Vagina (tissue), 2 donors: ENCODE measurements around the gene ATP2C2. TPM values are rescaled to one million over a fixed set of nuclear protein-coding genes. Genes with fewer than 3 reads are reported as not detected.

Experiments
- DNase-seq, 2 donors: peaks; one replicate each; pipeline ENCODE4 v3.0.0-alpha.2; 2017; ENCODE audit errors: extremely low spot score in 2 of 2
- H3K27ac ChIP-seq: fragments of 200-600 bp; sonication (generic); one replicate; pipeline ENCODE4 v1.5.1; 2019
- H3K27me3 ChIP-seq: fragments of 200-600 bp; sonication (generic); one replicate; pipeline ENCODE4 v1.5.1; 2019
- H3K36me3 ChIP-seq, 2 donors: fragments of 200-600 bp; sonication (generic); one replicate each; pipeline ENCODE4 v1.5.1; 2017 to 2019
- H3K4me1 ChIP-seq: fragments of 200-600 bp; sonication (generic); one replicate; pipeline ENCODE4 v1.5.1; 2019
- H3K4me3 ChIP-seq, 2 donors: fragments of 200-600 bp; sonication (generic); 1 replicate in 1 of 2; 2 replicates in 1 of 2; pipeline ENCODE4 v1.5.1; 2016 to 2019
- H3K9me3 ChIP-seq: fragments of 200-600 bp; sonication (generic); one replicate; pipeline ENCODE4 v1.5.1; 2019
- CTCF ChIP-seq, 3 experiments: fragments of 450-650 bp in 2 of 3; fragments of 200-600 bp in 1 of 3; sonication (generic) in 1 of 3; IDR thresholded peaks; one replicate each; pipeline ENCODE4 v1.5.1; 2017 to 2019; ENCODE audit warnings: antibody characterized with exemption in 3 of 3, mild to moderate bottlenecking in 2 of 3, moderate library complexity in 2 of 3
- POLR2A ChIP-seq, 2 donors: fragments of 450-650 bp; IDR thresholded peaks; one replicate each; pipeline ENCODE4 v1.6.1; 2017; ENCODE audit warnings: antibody characterized with exemption in 2 of 2, mild to moderate bottlenecking in 2 of 2, moderate library complexity in 2 of 2
- POLR2AphosphoS5 ChIP-seq, 2 donors: sonication (generic); formaldehyde crosslinking; IDR thresholded peaks; one replicate each; pipeline ENCODE4 v1.9.0; 2017; ENCODE audit warnings: antibody characterized with exemption in 2 of 2, mild to moderate bottlenecking in 2 of 2, low read depth in 1 of 2; ENCODE audit not compliant: insufficient read depth in 1 of 2
- intact Hi-C: fragments of 100-400 bp; cut with DNase I; formaldehyde crosslinking; loops from one replicate; pipeline ENCODE4 v1.15.1; 2023
- total RNA-seq: library from RNA; depleted of rRNA; stranded (reverse); fragments of >200 nt; gene quantifications from one replicate; pipeline ENCODE4 v1.2.3, GENCODE V29; 2016

The ATP2C2 gene
- total RNA-seq, 1 donor from 2014 or later = 35.1 TPM

- DNase-seq = no peak
- Histone ChIP-seq H3K27me3 (no peaks in the 10 kb centered on the region), H3K36me3 (no peaks in the 10 kb centered on the region), H3K4me1 (peaks cover 16% of the 10 kb centered on the region), H3K27ac (no peak overlapping the region), H3K9me3 (no peaks in the 10 kb centered on the region), H3K4me3 (no peak overlapping the region)
- TF ChIP-seq CTCF (IDR thresholded peaks at IDR 0.05) = no peak
- TF ChIP-seq POLR2AphosphoS5 (IDR thresholded peaks at IDR 0.05; ENCODE audit: insufficient read depth in 1 of 2, low read depth in 1 of 2) = no peak
- TF ChIP-seq POLR2A (IDR thresholded peaks at IDR 0.05) = no peak
- intact Hi-C loops = no loop called here
Measured at GRCh38 chr16:84379008-84379708, 10.8 kb downstream of the ATP2C2 start.

GRCh38 chr16:84379709-84380362, 11.5 kb downstream of the ATP2C2 start:
- Histone ChIP-seq H3K27ac (peak overlapping the region; percentile 23), H3K4me1 (peaks cover 16% of the 10 kb centered on the region), H3K4me3 (no peak overlapping the region), H3K27me3 (no peaks in the 10 kb centered on the region), H3K9me3 (no peaks in the 10 kb centered on the region), H3K36me3 (no peaks in the 10 kb centered on the region)
- TF ChIP-seq CTCF (IDR thresholded peaks at IDR 0.05) = no peak
- TF ChIP-seq POLR2A (IDR thresholded peaks at IDR 0.05) = no peak
- no peak for TF ChIP-seq POLR2AphosphoS5 (IDR thresholded peaks at IDR 0.05; ENCODE audit: insufficient read depth in 1 of 2, low read depth in 1 of 2)
- DNase-seq = no peak
- intact Hi-C loops = no loop called here

- H3K36me3 ChIP-seq = no peaks in the 10 kb centered on the region
- no peak for DNase-seq
- intact Hi-C loops = no loop called here
- H3K27me3 ChIP-seq = no peaks in the 10 kb centered on the region
- TF ChIP-seq POLR2A (IDR thresholded peaks at IDR 0.05) = no peak
- no peak for TF ChIP-seq CTCF (IDR thresholded peaks at IDR 0.05)
- TF ChIP-seq POLR2AphosphoS5 (IDR thresholded peaks at IDR 0.05; ENCODE audit: insufficient read depth in 1 of 2, low read depth in 1 of 2) = no peak
- no peaks in the 10 kb centered on the region for H3K9me3 ChIP-seq
- H3K4me3 ChIP-seq = no peak overlapping the region
- peak overlapping the region; percentile 23 for H3K27ac ChIP-seq
- peaks cover 16% of the 10 kb centered on the region for H3K4me1 ChIP-seq
Measured at GRCh38 chr16:84380405-84380804, 12.1 kb downstream of the ATP2C2 start.

- H3K4me1 ChIP-seq = peaks cover 16% of the 10 kb centered on the region
- no peak overlapping the region for H3K4me3 ChIP-seq
- no peak for TF ChIP-seq POLR2A (IDR thresholded peaks at IDR 0.05)
- TF ChIP-seq POLR2AphosphoS5 (IDR thresholded peaks at IDR 0.05; ENCODE audit: insufficient read depth in 1 of 2, low read depth in 1 of 2) = no peak
- TF ChIP-seq CTCF (IDR thresholded peaks at IDR 0.05) = no peak
- DNase-seq = no peak
- H3K27ac ChIP-seq = no peak overlapping the region
- H3K27me3 ChIP-seq = no peaks in the 10 kb centered on the region
- intact Hi-C loops = no loop called here
- no peaks in the 10 kb centered on the region for H3K9me3 ChIP-seq
- H3K36me3 ChIP-seq = no peaks in the 10 kb centered on the region
Measured at GRCh38 chr16:84382396-84382795, 14.1 kb downstream of the ATP2C2 start.

- intact Hi-C loops = no loop called here
- Histone ChIP-seq H3K4me3 (no peak overlapping the region), H3K27me3 (no peaks in the 10 kb centered on the region), H3K27ac (no peak overlapping the region), H3K4me1 (peaks cover 12% of the 10 kb centered on the region), H3K36me3 (no peaks in the 10 kb centered on the region), H3K9me3 (no peaks in the 10 kb centered on the region)
- TF ChIP-seq POLR2AphosphoS5 (IDR thresholded peaks at IDR 0.05; ENCODE audit: insufficient read depth in 1 of 2, low read depth in 1 of 2) (no peak), CTCF (IDR thresholded peaks at IDR 0.05) (no peak)
- no peak for DNase-seq
Measured at GRCh38 chr16:84383106-84383505, 14.8 kb downstream of the ATP2C2 start.
